Heart left ventricle (tissue), 16 donors: ENCODE measurements around the gene BTG2. TPM values are rescaled to one million over a fixed set of nuclear protein-coding genes. Genes with fewer than 3 reads are reported as not detected.
A peak's percentile ranks its signal among the peaks of the same experiment; 100 is the strongest.

Experiments
- ATAC-seq, 4 donors: fragments of 200-7000 bp; cut with Tn5 transposase; one replicate each; pipeline ENCODE4 v1.9.1; 2020 to 2022; ENCODE audit warnings: moderate library complexity in 4 of 4, mild to moderate bottlenecking in 3 of 4, moderate number of reproducible peaks in 1 of 4
- DNase-seq, 5 donors: peaks; one replicate each; pipeline ENCODE4 v3.0.0-alpha.2; 2020
- H3K27ac ChIP-seq, 12 donors: fragments of 200-600 bp; sonication (generic) in 4 of 12; one replicate each; pipeline versions ENCODE4 v1.5.0 to v1.8.0; 2016 to 2022; ENCODE audit warnings: mild to moderate bottlenecking in 2 of 12
- H3K27me3 ChIP-seq, 9 donors: fragments of 200-600 bp; sonication (generic) in 2 of 9; one replicate each; pipeline versions ENCODE4 v1.5.1 to v1.8.0; 2016 to 2022; ENCODE audit warnings: mild to moderate bottlenecking in 3 of 9
- H3K36me3 ChIP-seq, 9 donors: fragments of 200-600 bp; sonication (generic) in 2 of 9; one replicate each; pipeline versions ENCODE4 v1.5.0 to v1.8.0; 2018 to 2022; ENCODE audit warnings: mild to moderate bottlenecking in 2 of 9
- H3K4me1 ChIP-seq, 12 donors: fragments of 200-600 bp; sonication (generic) in 4 of 12; one replicate each; pipeline versions ENCODE4 v1.5.0 to v1.8.0; 2016 to 2022; ENCODE audit warnings: mild to moderate bottlenecking in 3 of 12
- H3K4me3 ChIP-seq, 12 donors: fragments of 200-600 bp; sonication (generic) in 4 of 12; one replicate each; pipeline versions ENCODE4 v1.5.0 to v1.8.0; 2017 to 2022; ENCODE audit warnings: mild to moderate bottlenecking in 9 of 12, moderate library complexity in 4 of 12
- H3K9me3 ChIP-seq, 12 donors: fragments of 200-600 bp; sonication (generic) in 4 of 12; one replicate each; pipeline versions ENCODE4 v1.5.0 to v1.8.0; 2016 to 2022; ENCODE audit warnings: mild to moderate bottlenecking in 1 of 12
- POLR2A ChIP-seq, 2 donors: fragments of 450-650 bp; IDR thresholded peaks; one replicate each; pipeline ENCODE4 v1.6.1; 2017; ENCODE audit warnings: antibody characterized with exemption in 2 of 2, mild to moderate bottlenecking in 2 of 2, moderate library complexity in 2 of 2
- WGBS, 4 donors: extraction: QIAGEN DNeasy Blood & Tissue Kit in 2 of 4; methylation state at CpG; one replicate each; pipeline versions ENCODE4 v1.1.5 to v1.1.7; 2013 to 2018; 5-methylcytosine and 5-hydroxymethylcytosine counted together
- intact Hi-C, 10 donors: fragments of 100-400 bp; cut with DNase I; formaldehyde crosslinking; loops; one replicate each; pipeline versions ENCODE4 v1.11.1 to v1.14.2; 2022
- polyA plus RNA-seq, 2 donors: library from polyadenylated mRNA; stranded (reverse); fragments of 200-250 nt; gene quantifications; one replicate each; pipeline ENCODE4 v1.2.3, GENCODE V29; 2013
- total RNA-seq, 9 donors: library from RNA; depleted of rRNA in 2 of 9; stranded (reverse); fragments of >200 nt in 2 of 9; fragmentation: NEBNext Ultra II Directional in 3 of 9; extraction: Animal tissue kit (Norgen Biotek cat#: 25700) in 3 of 9; gene quantifications; one replicate each; pipeline versions ENCODE4 v1.1.0 to v1.2.4, GENCODE V29; 2016 to 2023
- TF ChIP-seq, protein P1 (sequence below), 12 donors: fragments of 200-600 bp; sonication (generic) in 4 of 12; IDR thresholded peaks; one replicate each; pipeline versions ENCODE4 v1.5.0 to v1.8.0; 2018 to 2022; ENCODE audit warnings: antibody characterized with exemption in 12 of 12, mild to moderate bottlenecking in 5 of 12
- donor health status: ischemic (EF 13 %, LVEDD 7.1; RV severe dilation, severe dysfunction).
- donor health status: healthy with polysubstance abuse.
- donor health status: DM: no; HTN: yes; CAD: no.
- donor health status: DM: no; HTN: no; CAD: no.
- donor health status: ischemic (EF 25% LVEDD 6.9; RV normal size, moderate dysfunction).
- donor health status: ischemic (EF 25% LVEDD 5.7; RV mildly dilated, moderate dysfunction).
- donor health status: healthy.
- donor health status: DM: yes; HTN: yes; CAD: no.
- donor health status: ischemic (EF 35%, LVEDD 5.7; RV mildly dilated, moderate dysfunction).
- donor health status: nonischemic (EF 11% LVEDD 7.7; RV severe dilation, severe dysfunction).
- donor health status: DM: yes; HTN: yes; CAD: no.
- donor health status: PGD.
- donor health status: ischemic (EF 29% LVEDD 5.4; RV normal size, mild dysfunction).
- donor health status: nonischemic (EF 23%, LVEDD 6.1; RV moderate dilation, normal function).

BTG2 gene
- total and polyA plus RNA-seq, 11 donors: 23.8 to 174 (median 42.1) TPM

DNA sequence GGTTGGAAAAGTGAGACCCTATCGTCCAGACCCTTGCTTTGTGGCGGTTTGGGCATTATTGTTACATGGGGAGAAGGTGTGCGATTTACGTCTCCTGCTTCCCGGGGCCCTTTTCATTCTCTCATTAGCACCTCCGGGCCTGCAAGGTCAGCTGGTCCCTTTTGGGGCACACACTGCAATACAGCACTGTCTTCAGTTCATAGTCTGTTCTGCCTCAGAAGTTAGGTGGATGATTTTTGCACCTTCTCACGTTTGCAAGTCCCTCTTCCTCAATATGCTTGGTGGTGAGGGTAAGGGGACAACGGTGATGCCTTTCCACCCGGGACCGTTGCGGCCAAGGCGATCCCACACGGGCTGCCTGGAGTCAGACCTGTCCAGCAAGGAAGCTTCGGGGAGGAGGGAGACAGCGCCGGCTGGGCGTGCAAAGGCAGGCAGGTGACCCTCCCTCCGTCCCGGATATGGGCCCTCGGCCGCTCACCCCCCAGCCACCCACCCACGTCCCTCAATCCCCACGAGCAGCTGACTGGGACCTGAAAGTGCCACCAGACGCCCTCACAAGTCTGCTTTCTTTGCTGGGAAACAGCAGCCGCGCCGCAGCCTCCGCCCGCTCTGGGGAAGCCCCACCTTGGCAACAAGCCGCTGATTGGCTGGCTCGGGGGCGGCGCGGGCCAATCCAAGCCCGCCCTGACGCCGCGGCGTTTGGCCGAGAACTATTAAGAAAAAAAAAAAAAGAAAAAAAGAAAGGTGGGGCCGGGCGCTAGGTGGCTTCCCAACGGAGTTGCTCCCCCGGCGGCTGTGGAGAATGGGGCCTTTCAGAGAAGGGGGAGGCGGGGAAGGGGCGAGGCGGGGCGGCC, 21.7 kb downstream of the BTG2 start:
- H3K27ac ChIP-seq: peak overlapping the region; percentile 86 to 99 (median 94)

DNA sequence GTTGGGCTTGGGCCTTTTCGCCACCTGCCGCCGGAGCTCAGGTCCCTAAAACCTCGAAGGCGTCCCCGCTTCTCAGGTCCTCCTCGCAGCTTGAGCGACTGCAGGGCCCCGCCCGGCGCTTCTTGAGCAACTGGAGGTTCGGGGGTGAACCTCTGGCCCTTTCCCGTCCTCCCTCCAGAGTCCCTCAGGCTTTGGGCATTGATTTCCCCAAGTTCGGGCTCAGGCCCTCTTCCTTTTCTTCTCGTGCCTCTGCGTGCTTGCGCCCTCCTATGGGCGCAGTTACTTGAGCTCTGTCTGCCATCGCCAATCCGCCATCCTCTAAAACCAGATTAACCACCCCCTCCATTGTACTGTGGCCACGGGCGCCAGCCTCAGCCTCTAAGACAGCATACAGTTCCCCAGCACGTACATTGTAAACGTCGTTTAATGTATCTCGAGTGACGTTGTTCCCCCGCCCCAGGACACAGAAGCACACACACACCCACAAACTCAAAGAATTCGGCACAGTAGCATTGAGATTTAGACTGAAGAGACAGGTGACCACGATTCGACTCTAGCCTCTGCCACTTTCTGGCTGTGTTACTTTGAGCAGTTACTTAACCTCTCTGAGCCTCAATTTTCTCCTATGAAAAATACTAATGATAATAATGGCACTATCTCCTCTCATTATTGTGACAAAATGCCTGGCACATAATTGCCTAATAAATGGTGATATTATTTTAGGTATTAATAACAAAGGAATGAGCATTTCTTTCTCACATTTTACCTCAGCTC, 22.6 kb downstream of the BTG2 start:
- TF ChIP-seq POLR2A (IDR thresholded peaks at IDR 0.05): no peak
- TF ChIP-seq, protein P1, sequence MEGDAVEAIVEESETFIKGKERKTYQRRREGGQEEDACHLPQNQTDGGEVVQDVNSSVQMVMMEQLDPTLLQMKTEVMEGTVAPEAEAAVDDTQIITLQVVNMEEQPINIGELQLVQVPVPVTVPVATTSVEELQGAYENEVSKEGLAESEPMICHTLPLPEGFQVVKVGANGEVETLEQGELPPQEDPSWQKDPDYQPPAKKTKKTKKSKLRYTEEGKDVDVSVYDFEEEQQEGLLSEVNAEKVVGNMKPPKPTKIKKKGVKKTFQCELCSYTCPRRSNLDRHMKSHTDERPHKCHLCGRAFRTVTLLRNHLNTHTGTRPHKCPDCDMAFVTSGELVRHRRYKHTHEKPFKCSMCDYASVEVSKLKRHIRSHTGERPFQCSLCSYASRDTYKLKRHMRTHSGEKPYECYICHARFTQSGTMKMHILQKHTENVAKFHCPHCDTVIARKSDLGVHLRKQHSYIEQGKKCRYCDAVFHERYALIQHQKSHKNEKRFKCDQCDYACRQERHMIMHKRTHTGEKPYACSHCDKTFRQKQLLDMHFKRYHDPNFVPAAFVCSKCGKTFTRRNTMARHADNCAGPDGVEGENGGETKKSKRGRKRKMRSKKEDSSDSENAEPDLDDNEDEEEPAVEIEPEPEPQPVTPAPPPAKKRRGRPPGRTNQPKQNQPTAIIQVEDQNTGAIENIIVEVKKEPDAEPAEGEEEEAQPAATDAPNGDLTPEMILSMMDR (IDR thresholded peaks at IDR 0.05): peak in 11 of 12 donors; percentile 13 to 72 (median 54)
- H3K27ac ChIP-seq: peak overlapping the region; percentile 86 to 99 (median 94)
- intact Hi-C loops: loop anchor here in 6 of 10 donors (1.0 to 2.0 kb wide), 7 partner anchors 21 to 55 kb away; no protein-coding TSS in a partner anchor
- H3K9me3 ChIP-seq: no peaks in the 10 kb centered on the region
- WGBS, 4 donors: 13 to 24% (median 15%) methylated on average over 29 to 31 of the region's 31 CpGs
- peaks cover 4 to 58% (median 49%) of the 10 kb centered on the region in 12 donors for H3K4me1 ChIP-seq
- no peaks in the 10 kb centered on the region for H3K27me3 ChIP-seq
- ATAC-seq: peak; percentile 55 to 69 (median 58)
- H3K36me3 ChIP-seq: no peaks in the 10 kb centered on the region
- DNase-seq: peak in 3 of 5 donors; percentile 62 to 75 (median 73)
- H3K4me3 ChIP-seq: peak overlapping the region in 11 of 12 donors; percentile 14 to 69 (median 61)

More for the DNA sequence above, 21.7 kb downstream of the BTG2 start:
- ATAC-seq: peak; percentile 89 to 92 (median 90)
- intact Hi-C loops: loop anchor here in 6 of 10 donors (1.0 to 2.0 kb wide), 8 partner anchors 20 to 54 kb away; no protein-coding TSS in a partner anchor
- Histone ChIP-seq H3K36me3 (no peaks in the 10 kb centered on the region), H3K9me3 (no peaks in the 10 kb centered on the region), H3K4me3 (peak overlapping the region in 11 of 12 donors; percentile 14 to 69 (median 61)), H3K4me1 (peaks cover 4 to 66% (median 57%) of the 10 kb centered on the region in 12 donors), H3K27me3 (no peaks in the 10 kb centered on the region)
- 4 to 6% (median 5%) methylated on average over 38 to 49 of the region's 49 CpGs for WGBS, 4 donors
- peak; percentile 95 to 98 (median 96) for DNase-seq
- TF ChIP-seq, protein P1 (IDR thresholded peaks at IDR 0.05): no peak
- peak; percentile 53 to 83 for TF ChIP-seq POLR2A (IDR thresholded peaks at IDR 0.05)

DNA sequence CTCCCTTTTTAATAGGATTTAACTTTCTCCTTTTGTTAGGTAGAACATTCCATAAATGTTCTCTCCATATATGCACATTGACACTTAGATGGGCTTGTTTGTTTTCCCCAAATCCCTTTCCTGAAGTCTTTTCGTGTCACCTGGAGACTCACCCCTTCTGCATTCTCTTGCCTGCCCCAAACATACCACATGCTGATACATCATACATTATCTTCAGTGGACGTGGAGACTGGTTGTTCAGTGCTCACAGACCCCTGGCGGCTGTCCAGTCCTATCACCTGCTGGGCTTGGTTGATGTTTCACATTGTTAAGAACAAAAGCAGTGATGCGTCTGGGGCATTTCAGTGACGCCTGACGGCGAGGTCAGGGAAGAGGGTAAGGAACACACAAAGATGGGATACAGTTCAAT, 23.4 kb downstream of the BTG2 start:
- peaks cover 0 to 50% (median 40%) of the 10 kb centered on the region in 12 donors for H3K4me1 ChIP-seq
- no peaks in the 10 kb centered on the region for H3K36me3 ChIP-seq
- no peak for DNase-seq
- no peaks in the 10 kb centered on the region for H3K27me3 ChIP-seq
- peak overlapping the region in 4 of 12 donors; percentile 92 to 99 (median 96) for H3K27ac ChIP-seq
- ATAC-seq: no peak
- intact Hi-C loops: no loop called here
- WGBS, 4 donors: 57 to 68% (median 60%) methylated on average over 7 of the region's 7 CpGs
- no peaks in the 10 kb centered on the region for H3K9me3 ChIP-seq
- TF ChIP-seq, protein P1 (IDR thresholded peaks at IDR 0.05): no peak
- TF ChIP-seq POLR2A (IDR thresholded peaks at IDR 0.05): no peak
- H3K4me3 ChIP-seq: no peak overlapping the region
